Measurements from ENCODE around the gene FZD8. TPM values are rescaled to one million over a fixed set of nuclear protein-coding genes. Genes with fewer than 3 reads are reported as not detected.
A peak's percentile ranks its signal among the peaks of the same experiment; 100 is the strongest.

Gene FZD8
- total and polyA plus RNA-seq, 7 donors = 0.92 to 15.8 (median 6.6) TPM

- no peak for TF ChIP-seq POLR2AphosphoS5 (IDR thresholded peaks at IDR 0.05)
- TF ChIP-seq EP300 (IDR thresholded peaks at IDR 0.05) = no peak
- TF ChIP-seq POLR2A (IDR thresholded peaks at IDR 0.05) = no peak
- TF ChIP-seq CTCF (IDR thresholded peaks at IDR 0.05) = no peak
- DNase-seq = no peak
- WGBS, 2 donors = 83 to 88% methylated on average over 2 of the region's 2 CpGs
Observed at GRCh38 chr10:35652824-35653223, 10.7 kb upstream of the FZD8 start.

GRCh38 chr10:35650894-35651293, 8.8 kb upstream of the FZD8 start:
- intact Hi-C loops (cut with DNase I) = no loop called here
- WGBS, 2 donors = 37 to 75% methylated on average over 3 of the region's 3 CpGs
- Histone ChIP-seq H3K36me3 (no peaks in the 10 kb centered on the region), H3K4me1 (no peaks in the 10 kb centered on the region), H3K27ac (no peak overlapping the region), H3K9me3 (no peaks in the 10 kb centered on the region), H3K4me3 (no peak overlapping the region), H3K27me3 (no peaks in the 10 kb centered on the region)
- TF ChIP-seq POLR2AphosphoS5 (IDR thresholded peaks at IDR 0.05) (no peak), POLR2A (IDR thresholded peaks at IDR 0.05) (no peak), CTCF (IDR thresholded peaks at IDR 0.05) (no peak), EP300 (IDR thresholded peaks at IDR 0.05) (no peak)
- no peak for DNase-seq

More at GRCh38 chr10:35652824-35653223, 10.7 kb upstream of the FZD8 start:
- no peaks in the 10 kb centered on the region for H3K36me3 ChIP-seq
- H3K4me3 ChIP-seq = no peak overlapping the region
- no peaks in the 10 kb centered on the region for H3K27me3 ChIP-seq
- no peaks in the 10 kb centered on the region for H3K4me1 ChIP-seq
- intact Hi-C loops (cut with DNase I) = no loop called here
- H3K27ac ChIP-seq = no peak overlapping the region
- no peaks in the 10 kb centered on the region for H3K9me3 ChIP-seq

- intact Hi-C loops (cut with DNase I) = loop anchor here (5.0 to 10.0 kb wide), 2 partner anchors 268 to 611 kb away; no protein-coding TSS in a partner anchor
- Histone ChIP-seq H3K27ac (peak overlapping the region; percentile 89 to 98 (median 92)), H3K27me3 (no peaks in the 10 kb centered on the region), H3K36me3 (no peaks in the 10 kb centered on the region), H3K4me1 (peaks cover 0 to 27% (median 21%) of the 10 kb centered on the region in 4 donors), H3K9me3 (no peaks in the 10 kb centered on the region), H3K4me3 (peak overlapping the region; percentile 66 to 97 (median 78))
- DNase-seq = no peak
- WGBS, 2 donors = 5 to 17% methylated on average over 13 of the region's 13 CpGs
- TF ChIP-seq POLR2AphosphoS5 (IDR thresholded peaks at IDR 0.05) (no peak), POLR2A (IDR thresholded peaks at IDR 0.05) (no peak), EP300 (IDR thresholded peaks at IDR 0.05) (no peak), CTCF (IDR thresholded peaks at IDR 0.05) (no peak)
Observed at GRCh38 chr10:35644050-35644950, 2.2 kb upstream of the FZD8 start.

GRCh38 chr10:35643151-35644049, 1.3 kb upstream of the FZD8 start:
- Histone ChIP-seq H3K4me1 (peaks cover 0 to 35% (median 25%) of the 10 kb centered on the region in 4 donors), H3K9me3 (no peaks in the 10 kb centered on the region), H3K36me3 (no peaks in the 10 kb centered on the region), H3K4me3 (peak overlapping the region; percentile 66 to 97 (median 78)), H3K27me3 (no peaks in the 10 kb centered on the region), H3K27ac (peak overlapping the region; percentile 89 to 98 (median 92))
- WGBS, 2 donors = 1% methylated on average over 42 of the region's 42 CpGs
- TF ChIP-seq POLR2AphosphoS5 (IDR thresholded peaks at IDR 0.05) = peak; percentile 18 to 44 (median 25)
- no peak for TF ChIP-seq EP300 (IDR thresholded peaks at IDR 0.05)
- TF ChIP-seq CTCF (IDR thresholded peaks at IDR 0.05) = no peak
- intact Hi-C loops (cut with DNase I) = loop anchor here (2.0 to 10.0 kb wide), 4 partner anchors 83 to 611 kb away; no protein-coding TSS in a partner anchor
- DNase-seq = peak; percentile 92
